ENCODE data around the gene FAM174C.

The FAM174C gene

DNA sequence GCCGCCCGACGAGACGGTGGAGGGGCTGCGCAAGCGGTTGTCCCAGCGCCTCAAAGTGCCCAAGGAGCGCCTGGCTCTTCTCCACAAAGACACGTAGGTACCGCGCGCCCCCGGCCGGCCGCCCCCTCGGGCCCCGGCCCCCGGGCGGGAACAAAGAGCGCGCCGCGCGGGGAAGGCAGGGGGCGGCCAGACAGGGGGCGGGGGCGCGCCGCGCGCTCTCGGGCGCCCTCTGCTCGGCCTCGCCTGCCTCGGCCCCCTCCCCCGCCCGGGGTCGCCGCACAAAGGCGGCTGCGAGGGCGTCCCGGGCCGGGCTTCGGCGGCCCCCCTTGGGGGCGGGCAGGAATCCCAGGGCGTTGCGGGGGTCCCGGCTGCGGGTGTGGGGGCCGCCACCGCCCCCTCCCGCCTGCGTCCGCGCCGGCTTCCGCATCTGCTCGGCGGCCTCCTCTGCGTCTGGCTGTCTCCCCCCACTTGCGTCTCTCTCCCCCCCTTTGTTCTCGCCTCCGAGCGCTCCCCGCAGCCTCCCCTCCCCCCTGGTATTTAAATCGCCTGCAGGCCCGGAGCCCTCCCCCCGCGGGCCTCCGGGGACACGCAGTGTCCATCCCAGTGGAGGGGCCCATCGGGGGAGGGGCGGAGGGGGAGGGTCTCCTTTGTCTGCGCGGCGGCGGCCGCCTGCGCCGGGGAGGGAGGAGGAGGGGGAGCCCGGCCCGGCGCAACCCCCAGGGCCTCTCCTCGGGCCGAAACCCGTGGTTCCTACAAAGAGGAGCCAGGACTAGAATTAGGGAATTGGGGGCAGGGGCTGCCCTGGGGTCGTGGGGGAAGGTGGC, 24.7 kb upstream of the FAM174C start:
- no peak for DNase-seq (ENCODE audit: low spot score)

DNA sequence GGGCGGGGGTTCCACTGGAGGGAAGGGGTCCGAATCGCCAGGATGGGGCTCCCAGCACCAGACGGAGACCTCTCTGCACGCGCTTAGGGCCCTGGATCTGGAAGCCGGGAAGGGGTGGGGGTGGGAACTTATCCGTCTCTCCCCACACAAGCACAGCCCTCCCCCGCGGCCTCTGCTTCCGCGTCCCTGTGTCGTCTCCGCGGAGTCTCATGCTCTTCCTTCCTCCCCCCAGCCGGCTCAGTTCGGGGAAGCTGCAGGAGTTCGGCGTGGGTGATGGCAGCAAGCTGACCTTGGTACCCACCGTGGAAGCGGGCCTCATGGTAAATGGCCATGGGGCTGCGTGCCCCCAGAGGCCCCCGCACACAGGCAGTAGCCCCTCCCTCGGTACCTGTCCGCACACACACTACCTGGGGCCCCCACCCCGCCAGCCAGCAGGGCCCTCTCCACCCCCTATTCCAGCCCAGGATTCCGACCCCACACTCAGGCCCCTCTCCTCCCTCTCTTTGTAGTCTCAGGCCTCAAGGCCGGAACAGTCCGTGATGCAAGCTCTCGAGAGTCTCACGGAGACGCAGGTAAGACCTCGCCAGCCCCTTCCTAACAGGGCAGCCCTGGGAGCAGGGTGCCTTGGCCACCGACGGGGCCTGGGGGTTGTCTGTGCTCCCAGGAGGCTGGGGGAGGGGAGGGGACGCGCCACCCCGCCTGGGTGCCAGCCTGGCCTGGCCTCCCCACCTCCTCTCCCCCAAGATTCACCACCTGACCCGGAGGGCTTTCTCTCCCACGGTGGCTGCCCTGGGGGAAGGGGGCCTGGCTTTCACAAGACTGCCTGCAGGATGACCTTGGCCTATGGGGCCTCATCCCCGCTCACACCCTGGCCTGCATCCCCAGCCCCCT, 23.8 kb upstream of the FAM174C start:
- no peak for DNase-seq (ENCODE audit: low spot score)

DNA sequence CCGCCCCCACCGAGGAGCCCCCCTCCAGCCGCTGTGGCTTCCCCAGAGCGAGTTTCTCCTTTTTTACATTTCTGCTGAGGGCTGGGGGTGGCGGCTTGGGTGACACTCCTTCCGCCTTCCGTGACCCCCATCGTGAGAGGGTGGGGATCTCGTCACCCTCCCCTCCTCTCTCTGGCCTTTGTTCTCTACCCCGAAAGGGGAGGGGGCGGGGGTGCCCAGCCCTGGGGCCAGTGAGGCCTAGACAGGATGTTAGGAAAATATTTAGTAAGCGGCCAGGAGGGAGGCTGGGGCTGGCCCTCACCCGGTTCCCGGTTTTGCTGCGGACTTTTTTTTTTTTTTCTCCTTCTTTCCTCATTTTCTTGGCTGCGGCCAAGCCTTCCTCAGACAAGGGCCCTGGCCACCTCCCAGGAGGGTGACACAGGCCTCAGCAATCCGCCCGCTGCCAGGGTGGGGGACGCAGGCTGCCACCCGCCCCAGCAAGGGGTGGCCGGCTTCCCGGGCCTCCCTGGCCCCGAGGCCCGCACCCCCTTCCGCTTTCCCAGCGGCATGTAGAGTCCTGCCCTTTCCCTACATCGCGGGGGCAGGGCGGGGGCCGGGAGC, 23.0 kb upstream of the FAM174C start:
- DNase-seq (ENCODE audit: low spot score) = no peak

DNA sequence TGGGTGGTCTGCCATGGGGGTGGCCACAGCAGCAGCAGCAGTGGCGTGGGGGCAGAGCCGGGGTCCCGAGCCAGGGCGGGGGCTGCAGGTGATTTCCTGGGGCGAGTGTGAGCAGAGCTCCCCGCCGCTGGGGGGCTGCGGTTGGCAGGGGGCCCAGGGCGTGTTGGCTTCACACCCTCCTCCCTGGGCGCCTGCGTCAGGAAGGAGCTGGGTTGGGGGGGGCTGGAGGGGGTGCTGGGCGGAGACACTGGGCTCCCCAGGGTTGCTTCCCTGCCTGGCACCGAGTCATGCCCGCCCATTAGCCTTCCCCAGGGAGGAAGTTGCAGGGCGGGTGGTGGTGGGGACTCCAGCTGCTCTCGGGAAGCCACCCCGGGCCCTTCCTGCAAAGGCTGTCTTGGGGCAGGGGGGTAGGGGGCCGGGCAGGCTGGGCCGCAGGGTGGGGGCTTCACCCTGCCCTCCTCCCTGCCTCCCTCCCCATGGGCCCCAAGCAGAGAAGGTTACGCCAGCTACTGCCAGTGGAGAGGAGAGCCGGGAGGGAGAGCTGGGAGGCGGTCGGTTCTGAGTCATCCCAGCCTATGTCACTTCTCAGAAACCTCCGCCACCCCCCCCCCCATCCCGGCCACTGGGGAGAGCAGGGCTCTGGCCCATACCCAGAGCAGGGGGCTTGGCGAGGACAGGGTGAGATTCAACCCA, 22.4 kb upstream of the FAM174C start:
- peak; percentile 84 for DNase-seq (ENCODE audit: low spot score)

DNA sequence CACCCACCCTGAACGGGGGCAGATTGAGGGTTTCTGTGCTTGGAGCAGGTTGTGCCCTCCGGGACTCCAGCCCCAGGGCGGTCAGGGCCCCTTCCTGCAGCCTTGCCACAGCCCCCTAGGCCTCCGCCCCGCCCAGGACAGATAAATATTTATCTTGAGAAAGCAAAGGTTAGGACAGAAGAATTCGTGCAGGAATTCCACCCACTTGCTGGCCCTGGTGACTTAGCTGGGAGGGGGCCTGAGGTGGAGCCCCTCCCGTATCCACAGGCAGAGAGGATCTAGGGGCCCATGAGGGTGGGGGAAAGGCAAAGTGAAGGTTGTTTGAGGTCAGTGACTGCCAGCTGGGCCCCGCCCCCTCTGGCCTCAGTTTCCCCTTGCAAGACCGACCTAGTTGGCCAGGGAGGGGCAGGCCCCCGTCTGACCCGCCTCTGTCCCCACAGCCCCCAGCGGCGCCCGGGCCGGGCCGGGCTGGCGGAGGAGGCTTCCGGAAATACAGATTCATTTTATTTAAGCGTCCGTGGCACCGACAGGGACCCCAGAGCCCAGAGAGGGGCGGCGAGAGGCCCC, 21.7 kb upstream of the FAM174C start:
- DNase-seq (ENCODE audit: low spot score) = no peak

GRCh38 chr19:1254081-1254527, 21.2 kb upstream of the FAM174C start:
- no peak for DNase-seq (ENCODE audit: low spot score)

DNA sequence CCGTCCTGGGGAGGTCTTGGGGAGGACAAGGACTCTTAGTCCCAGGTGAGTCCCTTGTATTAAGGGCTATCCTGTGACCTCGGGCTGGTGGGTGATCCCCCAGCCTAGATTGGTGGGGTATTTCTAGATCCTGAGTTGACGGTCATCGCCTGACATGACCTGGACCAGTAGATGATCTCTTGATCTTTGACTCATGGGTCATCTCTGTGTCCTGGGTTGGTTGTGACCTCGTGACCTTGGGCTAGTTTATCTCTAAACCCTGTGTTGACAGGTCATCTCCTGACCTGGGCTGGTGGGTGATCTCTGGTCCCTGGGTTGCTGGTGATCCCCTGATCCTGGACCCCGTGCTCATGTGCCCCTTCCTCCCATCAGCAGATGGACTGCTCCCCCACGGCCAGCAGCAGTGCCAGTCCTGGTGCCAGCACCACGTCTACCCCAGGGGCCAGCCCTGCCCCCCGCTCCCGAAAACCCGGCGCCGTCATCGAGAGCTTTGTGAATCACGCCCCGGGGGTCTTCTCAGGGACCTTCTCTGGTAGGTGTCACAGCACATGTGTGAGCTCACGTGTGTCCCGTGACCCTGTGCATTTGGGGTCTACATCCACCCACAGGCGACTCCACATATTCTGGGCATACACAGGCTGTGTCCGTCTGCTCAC, 20.7 kb upstream of the FAM174C start:
- no peak for DNase-seq (ENCODE audit: low spot score)

DNA sequence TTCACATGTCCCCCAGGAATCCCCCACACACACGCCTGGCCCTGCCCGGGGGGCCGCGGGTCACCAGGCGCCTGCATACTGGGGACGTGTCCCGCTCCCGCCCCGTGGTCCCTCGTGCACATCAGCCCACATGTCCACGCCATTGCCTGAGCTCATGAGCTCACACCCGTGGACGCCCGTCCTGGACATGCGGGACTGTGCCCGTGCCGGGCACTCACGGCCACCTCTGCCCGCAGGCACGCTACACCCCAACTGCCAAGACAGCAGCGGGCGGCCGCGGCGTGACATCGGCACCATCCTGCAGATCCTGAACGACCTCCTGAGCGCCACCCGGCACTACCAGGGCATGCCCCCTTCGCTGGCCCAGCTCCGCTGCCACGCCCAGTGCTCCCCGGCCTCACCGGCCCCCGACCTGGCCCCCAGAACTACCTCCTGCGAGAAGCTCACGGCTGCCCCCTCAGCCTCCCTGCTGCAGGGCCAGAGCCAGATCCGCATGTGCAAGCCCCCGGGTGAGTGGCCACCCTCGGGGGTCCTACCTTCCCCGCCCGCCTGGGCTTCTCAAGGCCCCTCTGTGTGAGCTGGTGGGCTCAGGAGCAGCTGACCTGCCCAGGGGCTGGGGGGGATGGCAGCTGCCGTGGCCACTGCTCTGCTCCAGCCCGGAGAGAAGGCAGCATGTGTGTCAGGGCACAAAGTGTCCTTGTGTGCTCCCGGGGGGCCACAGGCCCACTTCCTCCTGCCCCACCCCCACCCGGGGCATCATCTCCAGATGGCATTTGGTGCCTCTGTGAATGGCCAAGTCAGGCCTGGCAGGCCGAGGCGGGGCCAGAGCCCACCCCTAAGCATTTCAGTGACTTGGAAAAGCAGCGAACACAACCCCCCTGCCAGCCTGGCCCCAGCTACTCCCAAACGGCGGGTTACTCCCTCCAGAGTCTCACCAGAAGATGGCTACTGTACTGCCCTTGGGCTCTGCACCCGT, 19.9 kb upstream of the FAM174C start:
- DNase-seq (ENCODE audit: low spot score) = no peak

- DNase-seq (ENCODE audit: low spot score) = no peak
These were observed 18.5 kb upstream of the FAM174C start for GRCh38 chr19:1256646-1257474.

DNA sequence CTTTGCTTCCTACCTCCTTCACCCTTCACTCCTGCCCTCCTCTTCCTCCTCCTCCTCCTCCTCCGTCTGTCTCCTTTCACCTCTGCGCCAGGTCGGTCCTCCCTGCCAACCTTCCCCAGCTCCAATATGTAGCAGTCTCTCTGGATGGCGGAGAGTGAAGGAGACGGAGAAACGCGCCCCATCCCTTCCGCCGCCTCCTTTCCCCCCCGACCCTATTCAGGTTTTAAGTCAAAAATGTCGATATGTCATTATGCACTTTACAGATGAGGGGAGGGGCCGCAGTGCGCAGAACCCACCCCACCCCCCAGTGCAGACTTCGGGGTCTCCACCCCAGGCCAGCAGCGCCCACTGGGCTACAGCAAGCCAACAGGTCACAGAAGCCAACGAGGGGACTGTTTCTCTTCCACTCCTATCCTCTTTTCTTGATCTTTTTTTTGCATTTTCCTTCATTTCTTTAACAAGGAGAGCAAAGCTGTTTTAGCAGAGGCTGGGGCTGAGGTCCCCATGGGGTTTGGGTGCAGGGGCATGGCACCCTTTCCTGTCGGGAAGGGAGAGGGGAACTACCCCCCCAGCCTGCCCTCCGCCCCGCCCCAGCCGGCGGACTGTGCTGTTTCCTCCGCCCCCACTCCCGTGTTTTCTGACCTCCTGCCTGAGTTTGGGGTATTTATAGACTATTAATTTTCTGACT, 17.7 kb upstream of the FAM174C start:
- DNase-seq (ENCODE audit: low spot score) = no peak

GRCh38 chr19:1258163-1258492, 17.2 kb upstream of the FAM174C start:
- no peak for DNase-seq (ENCODE audit: low spot score)

- DNase-seq (ENCODE audit: low spot score) = no peak
These were observed 16.6 kb upstream of the FAM174C start for GRCh38 chr19:1258707-1259205.

DNA sequence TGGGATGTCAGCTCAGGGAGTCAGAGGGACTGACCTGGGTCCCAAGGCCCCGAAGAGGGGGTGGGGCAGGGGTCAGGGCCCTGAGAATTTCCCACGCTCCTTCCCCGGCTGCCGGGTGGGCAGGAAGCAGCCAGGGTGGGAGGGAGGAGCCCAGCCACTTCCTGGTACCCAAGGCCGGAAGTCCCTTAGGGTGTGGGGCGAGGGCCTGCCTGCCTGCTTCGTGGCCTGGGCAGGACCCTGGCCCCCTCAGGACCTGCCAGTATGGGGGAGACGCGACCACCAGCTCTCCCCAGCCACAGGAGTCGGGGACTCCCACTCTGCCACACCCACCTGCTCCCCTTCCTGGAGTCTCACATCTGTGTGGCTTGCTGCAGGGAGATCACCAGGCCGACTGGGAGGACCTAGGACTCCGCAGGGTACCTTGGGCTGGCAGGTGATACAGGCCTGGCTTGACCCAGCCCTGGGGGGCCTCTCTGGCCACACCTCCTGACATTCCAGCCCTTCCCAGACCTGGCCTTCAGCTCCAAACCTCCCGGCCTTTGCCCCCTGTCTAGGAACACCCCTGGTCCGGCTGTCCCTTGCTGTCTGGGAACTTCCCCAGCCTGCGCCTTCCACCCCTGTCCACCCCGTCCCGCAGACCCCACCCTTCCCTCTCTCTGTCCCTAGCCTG, 16.0 kb upstream of the FAM174C start:
- peak; percentile 77 for DNase-seq (ENCODE audit: low spot score)

DNA sequence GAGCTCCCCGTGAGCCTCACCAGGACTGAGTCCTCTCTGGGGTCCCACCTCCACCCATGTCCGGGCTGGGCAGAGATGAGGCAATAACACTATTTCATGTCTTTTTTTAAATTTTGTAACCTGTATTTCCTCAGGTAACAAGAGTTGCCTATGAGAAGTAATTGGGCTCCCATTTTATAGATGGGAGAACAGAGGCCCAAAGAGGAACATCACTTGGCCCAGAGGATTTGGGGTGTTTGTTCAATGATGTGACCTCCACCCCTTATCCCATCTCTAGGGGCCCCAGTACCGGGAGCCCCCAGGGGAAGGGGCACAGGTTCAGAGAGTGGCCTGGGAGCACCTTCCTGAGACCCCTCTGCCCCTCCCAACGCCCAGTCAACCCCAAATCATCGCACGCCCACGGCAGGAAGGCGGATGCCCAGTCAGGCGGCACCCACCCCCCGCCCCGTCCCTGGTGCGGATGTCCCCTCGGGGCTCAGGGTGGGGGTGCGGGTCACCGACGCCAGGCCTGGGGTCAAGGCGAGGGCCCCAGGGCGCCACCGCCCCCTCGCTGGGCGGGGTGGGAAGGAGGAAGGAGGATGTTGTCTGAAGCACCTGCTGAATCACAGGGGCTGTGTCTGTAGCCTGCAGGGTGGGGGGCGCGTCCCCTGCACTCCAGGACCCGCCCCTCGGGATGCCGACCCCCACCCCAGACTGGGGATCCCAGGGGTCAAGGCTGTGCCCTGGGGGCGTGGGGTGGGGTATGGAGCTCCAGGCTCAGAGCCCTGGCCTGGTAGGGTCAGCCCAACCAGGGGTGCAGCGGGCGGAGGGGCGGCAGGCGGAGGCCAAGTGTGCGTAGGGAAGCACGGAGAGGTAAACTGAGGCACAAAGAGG, 15.2 kb upstream of the FAM174C start:
- DNase-seq (ENCODE audit: low spot score) = no peak

DNA sequence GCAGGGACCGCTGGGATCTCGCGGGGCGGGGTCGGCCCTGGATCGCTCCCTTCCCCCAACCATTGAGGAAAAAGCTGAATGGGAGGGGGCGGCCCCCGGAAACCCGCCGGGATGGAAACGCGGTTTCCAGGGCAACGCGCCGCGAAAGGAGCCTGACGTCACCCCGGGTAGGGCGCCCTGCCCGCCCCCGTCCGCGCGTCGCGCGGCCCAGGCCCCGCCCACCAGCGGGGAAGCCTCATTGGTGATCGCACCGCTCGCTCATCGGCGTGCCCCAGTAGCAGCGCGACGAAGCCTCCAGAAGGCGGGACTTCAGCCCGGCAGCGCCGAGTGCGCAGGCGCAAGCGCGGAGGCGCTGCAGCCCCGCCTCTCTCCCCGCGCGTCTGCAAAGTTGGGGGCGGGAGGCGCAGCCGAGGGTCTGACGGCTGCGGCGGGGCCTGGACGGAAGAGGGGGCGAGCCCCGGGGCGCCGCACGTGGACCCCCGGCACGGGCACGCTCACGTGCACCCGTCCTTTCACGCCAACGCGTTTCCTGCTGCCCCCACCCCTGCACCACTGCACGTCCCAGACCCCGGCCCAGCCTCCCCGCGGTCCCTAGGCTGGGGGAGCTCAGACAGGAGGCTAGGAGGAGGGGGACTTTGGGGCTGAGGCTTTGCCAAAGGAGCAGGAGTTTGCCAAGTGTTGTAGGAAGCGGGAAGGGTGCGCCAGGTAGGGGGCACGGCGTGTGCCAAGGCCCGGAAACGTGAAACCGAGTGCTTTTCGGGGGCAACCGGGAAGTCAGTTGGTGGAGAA, 14.4 kb upstream of the FAM174C start:
- peak; percentile 98 for DNase-seq (ENCODE audit: low spot score)

DNA sequence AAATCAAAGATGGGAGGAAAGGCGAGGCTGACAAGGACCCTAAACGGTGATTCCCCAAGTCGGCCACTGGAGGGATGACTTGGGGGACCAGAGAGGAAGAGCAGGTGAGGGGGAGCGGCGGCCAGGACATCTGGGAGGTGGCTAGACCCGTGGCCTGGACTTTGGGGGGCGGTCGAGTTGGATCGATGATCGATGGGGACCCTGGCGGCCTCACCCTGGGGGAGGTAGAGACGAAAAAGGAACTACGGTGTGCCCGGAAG, 13.9 kb upstream of the FAM174C start:
- no peak for DNase-seq (ENCODE audit: low spot score)
